WERI-Rb-1 (cell line): ENCODE data around the gene SOCS3.

Source experiments
- DNase-seq: peaks from one replicate; pipeline ENCODE4 v3.0.0-alpha.2; 2020
- H3K27ac ChIP-seq: fragments of 250-450 bp; sonication (Bioruptor Pico); 2 replicates; pipeline ENCODE4 v1.5.1; 2020; ENCODE audit warnings: mild to moderate bottlenecking, moderate library complexity
- H3K27me3 ChIP-seq: fragments of 250-450 bp; sonication (Bioruptor Pico); 2 replicates; pipeline ENCODE4 v1.5.1; 2021; ENCODE audit warnings: mild to moderate bottlenecking, low read depth, moderate library complexity; ENCODE audit not compliant: insufficient read depth, severe bottlenecking
- H3K36me3 ChIP-seq: fragments of 250-450 bp; sonication (Bioruptor Pico); 2 replicates; pipeline ENCODE4 v1.5.1; 2020; ENCODE audit warnings: mild to moderate bottlenecking, moderate library complexity
- H3K4me3 ChIP-seq: 2 replicates; pipeline ENCODE4 v1.5.1; 2011; ENCODE audit warnings: low read depth, mild to moderate bottlenecking, control low read depth, low read length
- H3K9me3 ChIP-seq: fragments of 250-450 bp; sonication (Bioruptor Pico); 2 replicates; pipeline ENCODE4 v1.5.1; 2021; ENCODE audit warnings: mild to moderate bottlenecking, moderate library complexity; ENCODE audit not compliant: severe bottlenecking
- CTCF ChIP-seq: IDR thresholded peaks from 2 replicates; pipeline ENCODE4 v1.5.1; 2011; ENCODE audit warnings: low read depth, mild to moderate bottlenecking, control low read depth, inconsistent platforms, low read length

Gene SOCS3

GRCh38 chr17:78355701-78356100 lies 4.2 kb downstream of the SOCS3 start:
- peaks cover 11% of the 10 kb centered on the region for H3K36me3 ChIP-seq
- peaks cover 22% of the 10 kb centered on the region for H3K27me3 ChIP-seq
- DNase-seq, result no peak
- no peak overlapping the region for H3K4me3 ChIP-seq
- no peak for TF ChIP-seq CTCF
- H3K27ac ChIP-seq, result no peak overlapping the region
- H3K9me3 ChIP-seq, result peaks cover 2% of the 10 kb centered on the region

GRCh38 chr17:78355045-78355641 lies 4.7 kb downstream of the SOCS3 start:
- peaks cover 2% of the 10 kb centered on the region for H3K9me3 ChIP-seq
- no peak for DNase-seq
- H3K27me3 ChIP-seq, result peaks cover 22% of the 10 kb centered on the region
- peaks cover 11% of the 10 kb centered on the region for H3K36me3 ChIP-seq
- TF ChIP-seq CTCF, result no peak
- no peak overlapping the region for H3K27ac ChIP-seq
- no peak overlapping the region for H3K4me3 ChIP-seq

GRCh38 chr17:78353834-78354233 lies 6.0 kb downstream of the SOCS3 start:
- H3K36me3 ChIP-seq, result peaks cover 11% of the 10 kb centered on the region
- peaks cover 2% of the 10 kb centered on the region for H3K9me3 ChIP-seq
- no peak for DNase-seq
- TF ChIP-seq CTCF, result no peak
- H3K4me3 ChIP-seq, result no peak overlapping the region
- H3K27ac ChIP-seq, result no peak overlapping the region
- peaks cover 13% of the 10 kb centered on the region for H3K27me3 ChIP-seq

GRCh38 chr17:78351449-78352006 lies 8.3 kb downstream of the SOCS3 start:
- Histone ChIP-seq H3K36me3 (no peaks in the 10 kb centered on the region), H3K4me3 (no peak overlapping the region), H3K9me3 (peaks cover 2% of the 10 kb centered on the region), H3K27ac (no peak overlapping the region), H3K27me3 (no peaks in the 10 kb centered on the region)
- DNase-seq, result no peak
- no peak for TF ChIP-seq CTCF

GRCh38 chr17:78349891-78350642 lies 9.8 kb downstream of the SOCS3 start:
- no peak for DNase-seq
- Histone ChIP-seq H3K36me3 (no peaks in the 10 kb centered on the region), H3K4me3 (no peak overlapping the region), H3K27ac (no peak overlapping the region), H3K9me3 (peaks cover 2% of the 10 kb centered on the region), H3K27me3 (no peaks in the 10 kb centered on the region)
- 0 out of 2 replicates have a peak, but pooled peaks have one; percentile 22 for TF ChIP-seq CTCF
